Ramos (cell line): ENCODE data around the gene CADPS.

Experiments used
- in situ Hi-C: fragments of 300-500 bp; cut with MboI; formaldehyde crosslinking; loops from one replicate; pipeline ENCODE4 v1.14.3; 2022; ENCODE audit warnings: low sequenced_read_pairs; ENCODE audit not compliant: unreplicated experiment

CADPS gene

GRCh38 chr3:62703451-62704167 lies 171.6 kb downstream of the CADPS start:
- in situ Hi-C loops = no loop called here

- in situ Hi-C loops = no loop called here
These were observed 174.9 kb downstream of the CADPS start for GRCh38 chr3:62700357-62700756.

- in situ Hi-C loops = no loop called here
These were observed 175.5 kb downstream of the CADPS start for GRCh38 chr3:62699728-62700127.

GRCh38 chr3:62696011-62696410 lies 179.2 kb downstream of the CADPS start:
- in situ Hi-C loops = no loop called here

- in situ Hi-C loops = no loop called here
These were observed 186.4 kb downstream of the CADPS start for GRCh38 chr3:62688812-62689211.

GRCh38 chr3:62688050-62688449 lies 187.2 kb downstream of the CADPS start:
- in situ Hi-C loops = no loop called here

- in situ Hi-C loops = no loop called here
These were observed 188.5 kb downstream of the CADPS start for GRCh38 chr3:62686503-62687294.

- in situ Hi-C loops = no loop called here
These were observed 192.4 kb downstream of the CADPS start for GRCh38 chr3:62682826-62683225.

GRCh38 chr3:62679988-62680387 lies 195.2 kb downstream of the CADPS start:
- in situ Hi-C loops = no loop called here

GRCh38 chr3:62678841-62679240 lies 196.4 kb downstream of the CADPS start:
- in situ Hi-C loops = no loop called here

GRCh38 chr3:62677926-62678325 lies 197.3 kb downstream of the CADPS start:
- in situ Hi-C loops = no loop called here

GRCh38 chr3:62676689-62677271 lies 198.4 kb downstream of the CADPS start:
- in situ Hi-C loops = no loop called here

- in situ Hi-C loops = no loop called here
These were observed 199.7 kb downstream of the CADPS start for GRCh38 chr3:62675492-62675891.

- in situ Hi-C loops = loop anchor here (5.0 kb wide), 1 partner anchor 144 kb away; no protein-coding TSS in a partner anchor
These were observed 202.3 kb downstream of the CADPS start for GRCh38 chr3:62672988-62673313.

- in situ Hi-C loops = loop anchor here (5.0 kb wide), 1 partner anchor 145 kb away; no protein-coding TSS in a partner anchor
These were observed 202.8 kb downstream of the CADPS start for GRCh38 chr3:62672270-62672987.

- in situ Hi-C loops = loop anchor here (5.0 kb wide), 1 partner anchor 147 kb away; no protein-coding TSS in a partner anchor
These were observed 204.9 kb downstream of the CADPS start for GRCh38 chr3:62670351-62670750.

GRCh38 chr3:62669161-62669560 lies 206.1 kb downstream of the CADPS start:
- in situ Hi-C loops = loop anchor here (5.0 to 10.0 kb wide), 3 partner anchors 128 to 526 kb away; partner anchors contain the start of gene CADPS

GRCh38 chr3:62667714-62668113 lies 207.5 kb downstream of the CADPS start:
- in situ Hi-C loops = loop anchor here (5.0 to 10.0 kb wide), 3 partner anchors 130 to 527 kb away; partner anchors contain the start of gene CADPS

- in situ Hi-C loops = loop anchor here (5.0 to 10.0 kb wide), 3 partner anchors 131 to 529 kb away; partner anchors contain the start of gene CADPS
These were observed 209.4 kb downstream of the CADPS start for GRCh38 chr3:62665627-62666437.
